HG03354 (cell line): ENCODE measurements around the gene IQCB1.
"Not testable (repeated sequence)": the region's sequence is repeated elsewhere in the genome, so short reads cannot be mapped to it uniquely, and the experiment has no call there.

Experiments
- ATAC-seq: cut with Tn5 transposase; IDR thresholded peaks from one replicate; pipeline ENCODE4 v1.9.1; 2021; ENCODE audit warnings: mild to moderate bottlenecking; ENCODE audit not compliant: unreplicated experiment, poor library complexity, severe bottlenecking

Gene IQCB1

GRCh38 chr3:121834671-121835464 lies at the start of gene IQCB1, which contains the start of gene EAF2:
Gene IQCB1, minus strand, starts transcription at chr3:121835060. Its CDS starts 6,100 bp downstream, at chr3:121828960.
Gene EAF2, plus strand, starts transcription at chr3:121835209. Its CDS starts 77 bp downstream, at chr3:121835286.
- ATAC-seq = peak; percentile 98

- no peak for ATAC-seq
Observed at GRCh38 chr3:121883507-121883906, 48.6 kb upstream of the IQCB1 start.

GRCh38 chr3:121878411-121878810 lies 43.6 kb upstream of the IQCB1 start:
- no peak for ATAC-seq

- no peak for ATAC-seq
Observed at GRCh38 chr3:121871430-121871829, 36.6 kb upstream of the IQCB1 start.

- ATAC-seq = no peak
Observed at GRCh38 chr3:121870717-121871116, 35.9 kb upstream of the IQCB1 start.

- no peak for ATAC-seq
Observed at GRCh38 chr3:121869736-121870135, 34.9 kb upstream of the IQCB1 start.

- no peak for ATAC-seq
Observed at GRCh38 chr3:121863801-121864200, 28.9 kb upstream of the IQCB1 start.

- not testable (repeated sequence) for ATAC-seq
Observed at GRCh38 chr3:121863247-121863646, 28.4 kb upstream of the IQCB1 start.

- not testable (repeated sequence) for ATAC-seq
Observed at GRCh38 chr3:121857778-121858177, 22.9 kb upstream of the IQCB1 start.

- no peak for ATAC-seq
Observed at GRCh38 chr3:121855555-121855954, 20.7 kb upstream of the IQCB1 start.

GRCh38 chr3:121852256-121852655 lies 17.4 kb upstream of the IQCB1 start:
- no peak for ATAC-seq

GRCh38 chr3:121844892-121845291 lies 10.0 kb upstream of the IQCB1 start:
- no peak for ATAC-seq

- no peak for ATAC-seq
Observed at GRCh38 chr3:121839962-121840361, 5.1 kb upstream of the IQCB1 start.

- no peak for ATAC-seq
Observed at GRCh38 chr3:121836481-121836880, 1.6 kb upstream of the IQCB1 start.

- no peak for ATAC-seq
Observed at GRCh38 chr3:121836064-121836463, 1.2 kb upstream of the IQCB1 start.

- no peak for ATAC-seq
Observed at GRCh38 chr3:121835465-121835801, 573 bp upstream of the IQCB1 start.

GRCh38 chr3:121834157-121834670 lies 646 bp downstream of the IQCB1 start:
- ATAC-seq = no peak

GRCh38 chr3:121822973-121823372 lies 11.9 kb downstream of the IQCB1 start:
- no peak for ATAC-seq

- ATAC-seq = no peak
Observed at GRCh38 chr3:121821421-121822199, 13.2 kb downstream of the IQCB1 start.

- ATAC-seq = no peak
Observed at GRCh38 chr3:121819236-121819635, 15.6 kb downstream of the IQCB1 start.

GRCh38 chr3:121818578-121818977 lies 16.3 kb downstream of the IQCB1 start:
- no peak for ATAC-seq
